Loucy (cell line): Measurements from ENCODE around the gene ZNF496.

Experiments used
- CTCF ChIP-seq: fragments of 200-600 bp; sonication (generic); conservative IDR thresholded peaks from 2 replicates; pipeline ENCODE4 v1.5.1; 2014; ENCODE audit warnings: mild to moderate bottlenecking, antibody characterized with exemption, low read length
- EZH2phosphoT487 ChIP-seq: fragments of 200-600 bp; IDR thresholded peaks from 2 replicates; pipeline ENCODE4 v1.6.1; 2018; ENCODE audit warnings: antibody characterized with exemption, mild to moderate bottlenecking, moderate library complexity, borderline replicate concordance

DNA sequence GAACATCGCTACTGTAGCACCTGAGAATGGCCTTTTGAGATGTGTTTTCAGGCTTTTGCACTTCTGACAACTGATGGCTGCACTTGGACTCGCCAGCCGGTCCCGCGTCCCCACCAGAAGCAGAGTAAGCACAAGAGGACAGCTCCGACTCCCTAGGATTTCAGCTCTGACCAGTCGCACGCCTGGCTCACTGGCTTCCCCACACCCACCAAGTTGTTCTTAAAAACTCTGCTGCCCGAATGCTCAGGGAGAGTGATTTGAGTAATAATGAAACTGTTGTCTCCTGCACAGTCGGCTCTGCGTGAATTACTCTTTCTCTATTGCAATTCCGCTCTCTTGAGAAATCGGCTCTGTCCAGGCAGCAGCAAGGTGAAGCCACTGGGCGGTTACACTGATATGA is 44.1 kb upstream of the ZNF496 start:
- TF ChIP-seq CTCF (no peak), EZH2phosphoT487 (no peak)
